ENCODE data around the gene SMARCA2.

Gene SMARCA2

DNA sequence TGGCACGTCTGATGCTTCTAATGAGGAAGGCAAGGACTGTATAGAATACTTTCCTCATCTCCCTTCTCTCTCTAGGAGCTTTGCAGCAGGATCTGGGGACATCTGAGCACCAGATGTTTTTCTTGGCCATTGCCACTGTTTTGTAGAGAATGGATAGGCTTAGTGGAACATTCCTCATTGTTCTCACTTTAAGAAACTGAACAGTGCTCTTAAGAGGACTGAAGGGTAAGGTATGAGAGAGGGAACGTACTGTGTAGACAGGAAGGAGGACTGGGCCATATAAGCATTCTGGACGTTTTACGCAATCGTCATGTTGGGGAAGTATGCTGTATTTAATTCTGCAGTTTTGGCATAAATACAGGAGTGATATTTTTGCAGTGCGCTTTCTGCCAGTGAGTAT is 70.6 kb downstream of the SMARCA2 start:
- H3K27ac Mint-ChIP-seq, result no peak overlapping the region
- peaks cover 67% of the 10 kb centered on the region for H3K36me3 Mint-ChIP-seq (ENCODE audit: low read depth)
- H3K4me1 Mint-ChIP-seq (ENCODE audit: low read depth), result peaks cover 9% of the 10 kb centered on the region
- no peaks in the 10 kb centered on the region for H3K27me3 Mint-ChIP-seq (ENCODE audit: low read depth)
- no peaks in the 10 kb centered on the region for H3K9me3 Mint-ChIP-seq
- H3K4me3 Mint-ChIP-seq, result no peak overlapping the region

DNA sequence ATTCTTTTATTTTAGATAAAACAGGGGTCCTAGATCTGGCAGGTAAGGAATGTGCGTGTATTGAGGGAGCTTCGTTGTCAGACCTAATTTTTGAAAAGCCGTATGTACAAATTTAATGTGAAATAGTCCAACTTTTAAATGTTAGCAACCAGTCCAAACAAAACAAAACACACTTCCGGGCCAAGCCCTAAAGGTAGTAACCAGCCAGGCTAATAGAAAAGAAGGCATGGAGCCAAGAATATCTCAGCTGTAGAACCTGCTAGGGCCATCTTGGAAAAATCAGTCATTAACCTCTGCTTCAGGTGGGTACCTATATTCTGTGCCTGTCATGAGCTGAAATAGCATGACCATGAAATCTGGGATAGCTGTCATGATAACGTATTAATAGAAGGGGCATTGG is 71.0 kb downstream of the SMARCA2 start:
- no peaks in the 10 kb centered on the region for H3K27me3 Mint-ChIP-seq (ENCODE audit: low read depth)
- peaks cover 69% of the 10 kb centered on the region for H3K36me3 Mint-ChIP-seq (ENCODE audit: low read depth)
- no peak overlapping the region for H3K4me3 Mint-ChIP-seq
- no peak overlapping the region for H3K27ac Mint-ChIP-seq
- H3K4me1 Mint-ChIP-seq (ENCODE audit: low read depth), result peaks cover 9% of the 10 kb centered on the region
- no peaks in the 10 kb centered on the region for H3K9me3 Mint-ChIP-seq

DNA sequence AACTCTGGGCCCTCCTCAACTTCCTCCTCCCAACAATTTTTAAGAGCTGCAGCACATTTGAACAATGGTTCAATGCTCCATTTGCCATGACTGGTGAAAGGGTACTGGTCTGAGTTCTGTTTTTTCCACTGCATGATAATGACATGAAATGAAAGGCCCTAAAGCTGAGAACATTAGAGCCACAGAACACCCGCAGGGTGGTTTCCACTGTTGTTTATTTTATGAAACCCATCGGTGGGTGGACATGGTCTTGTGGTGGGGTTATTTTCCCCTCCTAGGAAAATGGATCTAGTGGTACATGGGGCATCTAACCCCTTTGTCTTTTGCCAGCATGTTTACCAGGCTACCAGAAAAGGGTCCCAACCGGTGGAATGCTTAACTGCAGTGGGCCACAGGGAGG is 71.8 kb downstream of the SMARCA2 start:
- Mint-ChIP-seq H3K27ac (no peak overlapping the region), H3K9me3 (no peaks in the 10 kb centered on the region), H3K4me3 (no peak overlapping the region), H3K4me1 (ENCODE audit: low read depth) (peaks cover 9% of the 10 kb centered on the region), H3K27me3 (ENCODE audit: low read depth) (no peaks in the 10 kb centered on the region), H3K36me3 (ENCODE audit: low read depth) (peaks cover 67% of the 10 kb centered on the region)

DNA sequence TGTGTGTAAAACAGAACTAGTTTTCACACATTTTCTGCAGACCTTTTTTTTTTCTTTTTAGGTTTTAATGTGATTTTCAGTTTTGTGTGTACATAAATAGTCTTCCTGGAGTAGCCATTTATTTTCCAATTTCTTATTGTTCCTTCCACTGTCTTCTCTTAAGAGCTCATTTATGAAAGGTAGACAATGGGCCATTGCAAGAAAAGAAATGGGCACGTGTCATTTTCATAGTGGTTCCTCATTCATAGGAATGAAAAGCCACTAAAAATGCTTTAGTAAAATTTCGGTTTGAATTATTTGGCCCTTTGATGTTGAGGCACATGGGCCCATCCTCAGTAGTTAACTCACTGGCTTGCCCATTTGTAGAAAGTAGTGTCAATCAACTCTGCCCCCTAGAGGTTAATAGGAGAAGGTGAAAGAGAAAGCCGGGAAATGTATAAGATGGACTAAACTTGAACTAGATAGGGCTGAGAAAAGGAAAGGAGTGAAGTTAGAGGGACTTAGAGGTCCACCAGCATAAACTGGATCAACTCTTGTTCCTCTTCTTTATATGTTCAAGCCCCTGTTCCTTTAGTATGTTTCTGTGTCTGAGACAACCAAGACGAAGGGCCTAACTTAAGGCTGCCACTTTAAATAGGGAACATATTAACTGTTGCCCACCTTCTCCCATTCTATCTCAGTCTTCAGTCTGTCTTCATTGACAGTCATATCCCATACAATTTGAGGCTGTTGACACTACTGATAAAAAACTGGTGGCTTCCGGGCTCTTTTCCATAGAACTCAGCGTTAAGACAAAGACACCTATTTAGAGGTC is 72.6 kb downstream of the SMARCA2 start:
- Mint-ChIP-seq H3K4me3 (no peak overlapping the region), H3K36me3 (ENCODE audit: low read depth) (peaks cover 64% of the 10 kb centered on the region), H3K9me3 (no peaks in the 10 kb centered on the region), H3K4me1 (ENCODE audit: low read depth) (peaks cover 9% of the 10 kb centered on the region), H3K27ac (no peak overlapping the region), H3K27me3 (ENCODE audit: low read depth) (no peaks in the 10 kb centered on the region)

DNA sequence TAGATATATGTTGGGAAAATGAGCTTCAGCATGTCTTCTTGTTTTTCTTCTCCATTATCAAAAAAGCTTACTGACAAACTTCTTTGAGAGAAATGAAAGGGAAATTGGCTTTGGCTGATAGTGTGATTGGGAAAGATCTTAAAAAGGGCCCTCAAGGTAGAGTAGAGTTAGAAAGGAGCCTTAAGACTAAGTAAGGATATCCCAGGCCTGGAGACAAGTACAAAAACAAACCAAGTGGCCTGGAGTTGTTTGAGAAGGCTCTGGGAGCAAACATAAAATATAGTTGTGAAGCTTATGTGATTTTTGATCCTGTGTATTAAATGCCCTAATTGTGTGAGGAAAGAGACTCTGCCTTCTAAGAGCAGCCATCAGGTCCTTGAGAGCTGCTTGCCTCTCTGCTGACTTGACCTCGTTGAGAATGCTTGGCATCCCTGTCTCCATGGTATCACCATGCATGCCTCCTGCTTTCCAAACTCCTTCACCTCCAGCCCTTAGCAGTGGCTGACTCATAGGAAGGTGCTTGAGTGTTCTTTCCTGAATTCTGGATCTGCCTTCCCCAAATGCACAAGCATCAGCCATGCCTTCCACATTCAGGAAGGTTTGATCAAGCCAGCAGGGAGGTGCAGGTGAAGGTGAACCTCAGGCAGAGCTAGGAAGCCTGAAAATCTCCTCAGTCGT is 78.9 kb downstream of the SMARCA2 start:
- no peaks in the 10 kb centered on the region for H3K9me3 Mint-ChIP-seq
- no peaks in the 10 kb centered on the region for H3K27me3 Mint-ChIP-seq (ENCODE audit: low read depth)
- H3K27ac Mint-ChIP-seq, result no peak overlapping the region
- H3K36me3 Mint-ChIP-seq (ENCODE audit: low read depth), result peaks cover 51% of the 10 kb centered on the region
- no peak overlapping the region for H3K4me3 Mint-ChIP-seq
- H3K4me1 Mint-ChIP-seq (ENCODE audit: low read depth), result peaks cover 5% of the 10 kb centered on the region

DNA sequence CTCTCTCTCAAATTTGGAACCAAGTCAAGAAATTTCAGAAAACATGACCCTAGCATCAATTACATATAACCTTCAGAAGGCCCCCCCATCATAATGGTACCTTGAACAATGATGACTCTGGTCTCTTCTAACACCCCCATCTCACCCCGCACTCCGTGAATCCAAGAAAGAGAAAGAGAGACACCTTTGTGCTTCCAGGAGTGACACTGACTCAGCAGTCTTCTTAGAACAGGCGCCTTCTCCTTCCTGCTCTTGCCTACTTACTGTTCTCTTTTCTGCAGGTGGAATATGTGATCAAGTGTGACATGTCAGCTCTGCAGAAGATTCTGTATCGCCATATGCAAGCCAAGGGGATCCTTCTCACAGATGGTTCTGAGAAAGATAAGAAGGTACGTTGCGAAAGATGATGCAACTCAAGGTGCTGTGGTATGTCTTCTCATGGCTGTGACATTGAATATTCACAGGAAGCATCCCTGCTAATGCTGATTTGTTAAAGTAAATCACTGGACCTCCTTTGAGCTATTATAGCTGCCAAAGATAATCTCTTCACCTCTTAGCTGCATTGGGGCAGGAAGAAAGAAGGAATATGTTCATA is 81.3 kb downstream of the SMARCA2 start:
- Mint-ChIP-seq H3K4me3 (no peak overlapping the region), H3K27ac (no peak overlapping the region), H3K9me3 (no peaks in the 10 kb centered on the region), H3K36me3 (ENCODE audit: low read depth) (peaks cover 51% of the 10 kb centered on the region), H3K27me3 (ENCODE audit: low read depth) (no peaks in the 10 kb centered on the region), H3K4me1 (ENCODE audit: low read depth) (peaks cover 5% of the 10 kb centered on the region)

DNA sequence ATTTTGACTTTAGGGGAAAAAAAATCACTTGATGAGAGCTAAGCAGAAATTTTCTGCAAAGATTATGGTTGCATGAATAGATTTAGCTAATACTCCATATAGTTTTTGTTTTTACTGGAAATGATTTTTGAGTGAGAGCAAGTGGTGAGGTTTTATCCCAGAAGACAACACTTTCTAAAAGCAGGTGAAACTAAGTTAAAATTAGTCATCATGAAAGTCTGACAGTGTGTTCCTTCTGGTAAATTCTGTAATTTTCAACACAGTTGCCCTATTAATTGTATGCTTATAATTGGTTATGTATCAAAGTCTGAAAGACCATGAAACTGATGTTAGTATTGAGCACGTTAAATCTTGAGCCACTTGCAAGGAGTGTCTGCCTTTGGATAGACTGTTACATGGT is 91.5 kb downstream of the SMARCA2 start:
- peaks cover 52% of the 10 kb centered on the region for H3K36me3 Mint-ChIP-seq (ENCODE audit: low read depth)
- H3K4me3 Mint-ChIP-seq, result no peak overlapping the region
- H3K27me3 Mint-ChIP-seq (ENCODE audit: low read depth), result no peaks in the 10 kb centered on the region
- H3K9me3 Mint-ChIP-seq, result no peaks in the 10 kb centered on the region
- H3K27ac Mint-ChIP-seq, result no peak overlapping the region
- peaks cover 6% of the 10 kb centered on the region for H3K4me1 Mint-ChIP-seq (ENCODE audit: low read depth)

DNA sequence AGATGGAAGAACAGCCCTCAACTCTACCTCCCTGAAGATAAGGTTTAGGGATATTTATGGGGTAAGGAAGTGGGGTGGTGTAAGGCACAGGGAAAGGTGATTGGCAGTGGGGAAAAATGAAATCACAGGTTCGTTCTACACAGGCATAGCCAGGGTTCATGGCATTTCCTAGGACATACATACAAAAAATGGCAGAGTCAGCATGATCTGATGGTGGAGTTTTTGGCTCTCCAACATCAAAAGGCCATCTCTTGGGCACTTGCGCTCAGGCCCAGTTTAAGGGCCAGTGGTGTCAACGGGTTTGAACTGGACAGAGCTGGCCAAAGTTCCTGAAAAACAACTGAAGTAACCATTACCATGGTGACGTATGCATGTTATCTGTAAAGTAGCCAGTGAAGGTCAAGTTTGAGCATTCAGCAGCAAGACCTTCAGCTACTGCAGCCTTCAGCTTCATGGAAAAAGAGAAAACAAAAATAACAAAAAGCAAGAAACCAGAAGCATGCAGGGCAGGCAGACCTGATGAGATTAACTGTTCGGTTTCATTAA is 92.8 kb downstream of the SMARCA2 start:
- Mint-ChIP-seq H3K4me1 (ENCODE audit: low read depth) (peaks cover 4% of the 10 kb centered on the region), H3K9me3 (no peaks in the 10 kb centered on the region), H3K36me3 (ENCODE audit: low read depth) (peaks cover 53% of the 10 kb centered on the region), H3K27ac (no peak overlapping the region), H3K4me3 (no peak overlapping the region), H3K27me3 (ENCODE audit: low read depth) (no peaks in the 10 kb centered on the region)

DNA sequence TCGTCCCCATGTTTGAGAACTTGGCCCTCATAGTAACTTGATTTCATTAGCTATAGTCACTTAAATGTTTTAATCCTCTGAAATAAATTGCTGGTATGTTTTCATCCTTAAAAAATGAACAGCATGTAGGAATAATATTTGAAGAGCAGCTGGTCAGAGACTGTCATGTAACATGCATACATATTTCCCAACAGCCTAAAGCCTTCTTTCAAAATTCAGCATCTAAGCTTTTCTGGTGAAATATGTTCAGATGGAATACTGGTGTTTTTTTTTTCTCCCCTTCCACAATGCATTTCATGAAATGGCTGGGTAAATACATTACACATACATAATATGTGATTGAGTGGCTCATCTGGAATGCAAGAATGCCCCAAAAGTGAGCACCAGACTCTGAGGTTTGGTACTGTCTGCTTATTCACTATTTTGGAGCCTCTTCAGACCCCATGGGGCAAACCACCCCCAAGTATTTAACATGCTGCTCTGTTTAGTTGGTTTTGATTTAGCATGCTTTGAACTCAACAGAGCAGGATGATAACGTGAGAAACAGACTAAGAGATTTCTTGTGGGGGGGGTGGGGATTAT is 94.0 kb downstream of the SMARCA2 start:
- H3K36me3 Mint-ChIP-seq (ENCODE audit: low read depth), result peaks cover 49% of the 10 kb centered on the region
- H3K27ac Mint-ChIP-seq, result no peak overlapping the region
- H3K4me3 Mint-ChIP-seq, result no peak overlapping the region
- peaks cover 4% of the 10 kb centered on the region for H3K4me1 Mint-ChIP-seq (ENCODE audit: low read depth)
- no peaks in the 10 kb centered on the region for H3K27me3 Mint-ChIP-seq (ENCODE audit: low read depth)
- H3K9me3 Mint-ChIP-seq, result no peaks in the 10 kb centered on the region

DNA sequence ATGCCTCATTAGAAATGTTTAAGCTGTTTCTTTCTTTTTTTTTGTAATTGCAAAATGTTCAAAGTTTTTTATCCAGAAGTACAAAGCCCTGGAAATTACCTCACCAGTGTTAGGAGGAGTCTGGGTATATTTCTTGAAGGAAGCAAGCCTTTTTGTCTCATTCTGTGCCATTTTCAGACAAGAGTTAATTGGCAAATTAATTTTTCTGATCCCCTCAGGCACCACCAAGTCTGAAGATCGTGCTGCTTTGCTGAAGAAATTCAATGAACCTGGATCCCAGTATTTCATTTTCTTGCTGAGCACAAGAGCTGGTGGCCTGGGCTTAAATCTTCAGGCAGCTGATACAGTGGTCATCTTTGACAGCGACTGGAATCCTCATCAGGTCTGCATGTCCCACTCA is 94.9 kb downstream of the SMARCA2 start:
- Mint-ChIP-seq H3K4me1 (ENCODE audit: low read depth) (peaks cover 4% of the 10 kb centered on the region), H3K9me3 (no peaks in the 10 kb centered on the region), H3K36me3 (ENCODE audit: low read depth) (peaks cover 49% of the 10 kb centered on the region), H3K27me3 (ENCODE audit: low read depth) (no peaks in the 10 kb centered on the region), H3K4me3 (no peak overlapping the region), H3K27ac (no peak overlapping the region)

DNA sequence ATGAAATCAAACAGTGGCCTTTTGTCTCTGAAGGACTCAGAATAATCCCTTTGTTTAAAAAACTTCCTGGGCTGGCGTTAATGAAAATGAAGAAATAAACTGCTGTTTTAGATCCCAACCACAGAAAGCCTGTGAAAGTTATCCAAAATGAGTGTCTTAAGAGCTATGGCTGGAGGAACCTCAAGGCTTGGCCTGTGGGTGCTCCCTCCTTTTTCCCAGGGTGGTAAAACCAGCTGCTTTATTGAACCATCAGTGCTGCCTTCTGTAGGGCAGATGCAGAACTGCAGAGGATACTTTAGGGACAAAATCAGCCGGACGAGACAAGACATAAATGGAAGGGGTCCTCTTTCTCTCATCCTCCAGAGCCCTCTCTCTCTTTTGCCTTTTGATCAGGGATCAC is 100.9 kb downstream of the SMARCA2 start:
- H3K4me3 Mint-ChIP-seq, result no peak overlapping the region
- H3K27ac Mint-ChIP-seq, result no peak overlapping the region
- no peaks in the 10 kb centered on the region for H3K9me3 Mint-ChIP-seq
- peaks cover 46% of the 10 kb centered on the region for H3K36me3 Mint-ChIP-seq (ENCODE audit: low read depth)
- H3K27me3 Mint-ChIP-seq (ENCODE audit: low read depth), result no peaks in the 10 kb centered on the region
- H3K4me1 Mint-ChIP-seq (ENCODE audit: low read depth), result no peaks in the 10 kb centered on the region

DNA sequence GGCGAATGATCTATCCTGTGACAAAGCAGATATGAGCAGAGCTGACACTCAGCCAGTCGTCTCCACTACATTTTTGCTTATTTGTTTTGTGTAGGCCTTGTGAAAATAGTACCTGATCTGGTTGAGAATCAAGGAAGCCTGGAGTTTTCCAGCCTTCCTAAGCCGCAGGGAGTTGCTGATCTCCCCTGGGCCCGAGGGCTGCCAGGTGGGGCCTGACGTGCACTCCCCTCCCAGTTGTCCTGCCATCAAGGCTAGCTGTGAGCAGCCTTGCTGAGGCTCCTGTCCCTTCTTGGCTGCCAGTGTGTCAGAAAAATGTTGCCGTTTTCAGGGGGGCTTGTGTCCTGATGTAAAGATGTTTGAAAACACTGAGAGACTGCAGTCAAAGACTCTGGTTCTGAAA is 102.4 kb downstream of the SMARCA2 start:
- H3K4me1 Mint-ChIP-seq (ENCODE audit: low read depth), result no peaks in the 10 kb centered on the region
- H3K27me3 Mint-ChIP-seq (ENCODE audit: low read depth), result no peaks in the 10 kb centered on the region
- no peak overlapping the region for H3K27ac Mint-ChIP-seq
- H3K4me3 Mint-ChIP-seq, result no peak overlapping the region
- no peaks in the 10 kb centered on the region for H3K9me3 Mint-ChIP-seq
- H3K36me3 Mint-ChIP-seq (ENCODE audit: low read depth), result peaks cover 43% of the 10 kb centered on the region

DNA sequence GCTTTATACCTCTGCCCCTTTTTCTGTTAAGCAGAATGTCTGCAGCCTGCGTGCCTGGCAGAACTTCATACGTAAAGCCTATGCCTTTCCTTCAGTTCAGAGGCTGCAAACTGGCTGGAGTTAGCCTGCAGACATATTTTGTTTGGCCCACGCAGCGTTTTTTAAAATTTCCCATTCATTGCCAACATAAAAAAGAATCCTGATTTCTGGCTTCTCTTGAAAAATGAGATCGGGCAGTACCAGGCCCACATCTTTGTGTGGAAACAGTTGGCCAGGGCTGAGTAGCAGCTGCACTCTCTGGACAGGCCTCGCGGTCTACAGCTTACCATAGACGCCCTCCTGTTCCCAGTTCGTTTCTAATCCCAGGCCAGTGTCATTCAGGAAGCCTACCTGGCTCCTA is 104.4 kb downstream of the SMARCA2 start:
- peaks cover 2% of the 10 kb centered on the region for H3K4me1 Mint-ChIP-seq (ENCODE audit: low read depth)
- H3K27ac Mint-ChIP-seq, result no peak overlapping the region
- peaks cover 56% of the 10 kb centered on the region for H3K36me3 Mint-ChIP-seq (ENCODE audit: low read depth)
- no peaks in the 10 kb centered on the region for H3K27me3 Mint-ChIP-seq (ENCODE audit: low read depth)
- no peaks in the 10 kb centered on the region for H3K9me3 Mint-ChIP-seq
- no peak overlapping the region for H3K4me3 Mint-ChIP-seq

DNA sequence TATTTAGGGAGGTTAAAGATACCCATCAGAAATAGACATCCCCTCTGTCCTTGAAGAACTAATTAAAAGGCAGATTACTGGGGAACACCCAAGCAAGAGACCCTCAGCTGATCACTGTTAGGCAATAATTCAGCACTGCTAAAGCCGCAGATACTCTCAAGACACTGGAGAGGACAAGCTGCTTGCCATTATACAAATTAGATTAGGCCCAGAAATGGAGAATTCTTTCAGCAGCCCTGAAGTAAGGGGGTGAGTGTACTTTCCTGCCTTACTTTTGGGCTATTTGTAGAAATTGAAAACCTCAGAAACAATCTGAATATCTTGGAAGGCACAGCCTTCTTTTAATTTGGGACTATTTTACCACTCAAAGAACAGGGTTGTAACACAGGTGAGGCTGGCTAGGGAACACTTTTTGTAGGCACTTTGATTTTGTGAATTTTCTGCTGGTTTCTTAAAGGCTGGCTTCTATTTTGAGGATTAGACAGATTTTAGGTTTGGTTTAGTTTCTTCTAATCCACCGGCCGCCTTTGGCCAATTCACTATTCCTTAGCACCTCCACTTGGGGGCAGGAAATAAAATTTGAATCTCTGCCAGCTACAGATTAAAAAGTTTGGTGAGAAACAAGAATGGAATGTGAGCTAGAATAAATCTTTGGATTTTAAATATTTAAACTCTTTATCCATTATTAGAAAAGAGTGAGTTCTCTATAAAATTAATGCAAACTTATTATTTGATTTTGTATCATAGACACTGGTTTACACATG is 106.0 kb downstream of the SMARCA2 start:
- no peak overlapping the region for H3K27ac Mint-ChIP-seq
- no peaks in the 10 kb centered on the region for H3K9me3 Mint-ChIP-seq
- peaks cover 60% of the 10 kb centered on the region for H3K36me3 Mint-ChIP-seq (ENCODE audit: low read depth)
- H3K4me1 Mint-ChIP-seq (ENCODE audit: low read depth), result peaks cover 12% of the 10 kb centered on the region
- H3K4me3 Mint-ChIP-seq, result no peak overlapping the region
- H3K27me3 Mint-ChIP-seq (ENCODE audit: low read depth), result no peaks in the 10 kb centered on the region

Measured in T-helper 1 cell treated with Interleukin-12 subunit alpha and Interleukin-12 subunit beta and Interleukin-4 antibody, amounts not matched to agents 30 μg/mL and 1 μg/mL, for 36 hours (primary cell).